Epidermal melanocyte (primary cell): ENCODE results near the gene WDR13.
"Not testable (repeated sequence)": the region's sequence is repeated elsewhere in the genome, so short reads cannot be mapped to it uniquely, and the experiment has no call there.

Source experiments
- DNase-seq: peaks from one replicate; pipeline ENCODE4 v3.0.0; 2011; ENCODE audit warnings: low spot score; ENCODE audit not compliant: insufficient read length

WDR13 gene

GRCh38 chrX:48597353-48598264 is at the start of gene WDR13:
Gene WDR13 (plus strand): TSS chrX:48597492. CDS start chrX:48597997, 505 bp downstream.
- peak; percentile 82 for DNase-seq

- DNase-seq, result no peak
These were observed 48.4 kb upstream of the WDR13 start for GRCh38 chrX:48548871-48549270.

- not testable (repeated sequence) for DNase-seq
These were observed 41.5 kb upstream of the WDR13 start for GRCh38 chrX:48555731-48556325.

DNA sequence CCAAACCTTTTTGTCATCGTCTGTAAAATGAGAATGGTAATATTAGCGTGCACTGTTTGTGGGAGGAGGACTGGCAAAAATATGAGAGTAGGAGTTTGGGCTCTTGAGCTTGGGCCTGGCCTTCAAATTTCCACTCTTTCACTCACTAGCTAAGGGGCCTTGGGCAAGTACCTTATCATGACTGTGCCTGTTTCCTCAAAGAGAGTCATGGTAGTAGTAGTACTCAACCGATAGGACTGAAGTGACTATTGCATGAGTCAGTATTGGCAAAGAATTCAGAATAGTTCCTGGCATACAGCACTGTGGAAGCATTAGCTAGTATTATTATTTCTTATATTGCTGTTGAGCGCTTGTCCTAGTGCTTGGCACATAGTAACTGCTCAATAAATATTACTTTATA is 39.0 kb upstream of the WDR13 start:
- no peak for DNase-seq

DNA sequence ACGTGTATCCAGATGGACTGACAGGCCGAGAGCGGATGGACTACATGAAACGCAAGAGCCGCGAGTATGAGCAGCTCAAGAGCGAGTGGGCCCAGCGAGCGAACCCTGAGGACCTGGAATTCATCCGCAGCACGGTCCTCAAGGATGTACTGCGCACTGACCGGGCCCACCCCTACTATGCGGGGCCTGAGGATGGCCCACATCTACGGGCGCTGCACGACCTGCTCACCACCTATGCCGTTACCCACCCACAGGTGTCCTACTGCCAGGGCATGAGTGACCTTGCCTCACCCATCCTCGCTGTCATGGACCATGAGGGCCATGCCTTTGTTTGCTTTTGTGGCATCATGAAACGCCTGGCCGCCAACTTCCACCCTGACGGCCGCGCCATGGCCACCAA is 37.7 kb upstream of the WDR13 start:
- no peak for DNase-seq

DNA sequence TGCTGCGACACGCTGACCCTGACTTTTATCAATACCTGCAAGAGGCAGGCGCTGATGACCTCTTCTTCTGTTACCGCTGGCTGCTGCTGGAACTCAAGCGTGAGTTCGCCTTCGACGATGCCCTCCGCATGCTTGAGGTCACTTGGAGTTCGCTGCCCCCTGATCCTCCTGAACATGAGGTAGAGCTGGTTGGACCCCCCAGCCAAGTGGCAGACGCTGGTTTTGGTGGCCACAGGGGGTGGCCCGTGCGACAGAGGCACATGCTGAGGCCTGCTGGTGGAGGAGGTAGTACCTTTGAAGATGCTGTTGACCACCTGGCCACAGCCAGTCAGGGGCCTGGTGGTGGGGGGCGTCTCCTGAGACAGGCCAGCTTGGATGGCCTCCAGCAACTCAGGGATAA is 37.2 kb upstream of the WDR13 start:
- no peak for DNase-seq

DNA sequence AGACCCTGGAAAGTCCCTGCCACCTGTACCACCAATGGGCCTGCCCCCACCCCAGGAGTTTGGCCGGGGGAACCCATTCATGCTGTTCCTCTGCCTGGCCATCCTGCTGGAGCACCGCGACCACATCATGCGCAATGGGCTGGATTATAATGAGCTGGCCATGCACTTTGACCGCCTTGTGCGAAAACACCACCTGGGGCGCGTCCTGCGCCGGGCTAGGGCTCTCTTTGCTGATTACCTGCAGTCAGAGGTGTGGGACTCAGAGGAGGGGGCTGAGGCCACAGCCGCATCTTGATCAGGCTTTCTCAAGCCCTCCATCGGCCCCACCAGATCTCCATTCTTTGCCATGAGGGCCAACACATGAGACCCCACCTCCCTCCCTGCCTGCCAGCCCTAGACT is 36.6 kb upstream of the WDR13 start:
- DNase-seq, result no peak

DNA sequence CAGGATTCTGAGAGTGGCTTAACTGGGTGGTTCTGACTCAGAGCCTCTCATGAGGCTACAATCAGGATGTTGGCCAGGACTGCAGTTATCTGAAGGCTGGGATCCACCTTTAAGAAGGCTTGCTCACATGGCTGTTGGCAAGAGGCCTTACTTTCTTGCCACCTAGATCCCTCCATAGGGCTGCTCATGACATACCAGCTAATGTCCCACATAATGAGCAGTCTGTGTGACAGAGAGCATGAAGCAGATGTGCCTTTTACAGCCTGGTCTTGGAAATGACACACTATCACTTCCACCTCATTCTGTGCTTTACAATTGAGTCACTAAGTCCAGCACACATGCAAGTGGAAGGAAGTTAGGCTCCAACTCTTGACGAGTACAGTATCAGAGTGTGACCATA is 27.3 kb upstream of the WDR13 start:
- no peak for DNase-seq

- no peak for DNase-seq
These were observed 23.5 kb upstream of the WDR13 start for GRCh38 chrX:48573690-48574269.

- DNase-seq, result peak; percentile 70
These were observed 22.7 kb upstream of the WDR13 start, which contains the start of gene RBM3 for GRCh38 chrX:48574270-48575266. Gene RBM3 (plus strand): TSS chrX:48574484. CDS start chrX:48575181, 697 bp downstream.

DNA sequence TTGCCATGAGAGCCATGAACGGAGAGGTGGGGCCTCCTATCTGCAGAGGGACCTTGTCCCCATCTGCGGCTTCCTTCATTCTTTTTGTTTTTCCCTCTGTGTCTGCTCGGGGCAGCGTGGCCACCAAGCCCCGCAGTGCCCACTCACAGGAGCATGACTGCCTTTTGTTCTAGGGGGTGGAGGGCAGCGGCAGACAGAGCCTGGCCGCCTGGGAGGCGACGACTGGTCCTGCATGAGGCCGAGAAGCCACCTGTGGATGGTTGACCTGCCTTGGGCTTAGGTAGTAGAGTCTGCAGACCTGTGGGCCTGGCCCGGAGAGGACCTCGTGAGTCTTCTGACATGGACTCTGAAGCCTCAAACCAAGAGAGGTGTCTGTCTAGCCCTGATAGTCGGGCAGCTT is 21.6 kb upstream of the WDR13 start:
- no peak for DNase-seq

- DNase-seq, result no peak
These were observed 21.2 kb upstream of the WDR13 start for GRCh38 chrX:48576108-48576507.

GRCh38 chrX:48578661-48579128 is 18.6 kb upstream of the WDR13 start:
- DNase-seq, result no peak

- DNase-seq, result no peak
These were observed 18.0 kb upstream of the WDR13 start for GRCh38 chrX:48579259-48579658.

DNA sequence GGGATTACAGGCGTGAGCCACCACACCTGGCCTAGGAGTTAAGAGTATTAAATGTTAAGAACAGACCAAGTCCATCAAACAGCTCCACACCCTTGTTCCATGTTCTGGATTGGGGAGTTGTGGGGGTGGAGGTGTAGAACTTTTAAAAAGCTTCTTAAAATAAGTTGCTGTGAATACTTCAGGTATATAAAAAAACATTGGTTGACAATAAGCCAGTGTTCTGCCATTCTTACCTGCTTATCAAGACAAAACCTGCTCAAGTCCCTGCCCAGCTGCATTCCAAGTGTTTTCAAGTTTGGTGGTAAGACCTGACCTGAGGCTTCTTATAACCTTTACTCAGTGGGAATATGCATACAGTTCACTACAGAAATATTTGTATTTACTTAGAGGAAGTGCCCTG is 16.6 kb upstream of the WDR13 start:
- DNase-seq, result no peak

DNA sequence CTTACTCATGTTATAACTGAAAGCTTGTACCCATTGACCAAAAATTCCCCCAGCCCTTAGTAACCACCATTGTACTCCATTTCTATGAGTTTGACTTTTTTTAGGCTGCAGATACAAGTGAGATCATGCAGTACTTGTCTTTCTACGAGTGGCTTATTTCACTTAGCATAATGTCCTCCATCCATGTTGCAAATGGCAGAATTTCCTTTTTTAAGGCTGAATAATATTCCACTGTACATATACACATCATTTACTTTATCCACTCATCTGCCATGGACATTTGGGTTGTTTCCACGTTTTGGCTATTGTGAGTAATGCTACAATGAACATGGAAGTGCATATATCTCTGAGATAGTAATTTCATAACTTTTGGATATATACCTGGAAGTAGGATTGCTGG is 12.6 kb upstream of the WDR13 start:
- DNase-seq, result no peak

DNA sequence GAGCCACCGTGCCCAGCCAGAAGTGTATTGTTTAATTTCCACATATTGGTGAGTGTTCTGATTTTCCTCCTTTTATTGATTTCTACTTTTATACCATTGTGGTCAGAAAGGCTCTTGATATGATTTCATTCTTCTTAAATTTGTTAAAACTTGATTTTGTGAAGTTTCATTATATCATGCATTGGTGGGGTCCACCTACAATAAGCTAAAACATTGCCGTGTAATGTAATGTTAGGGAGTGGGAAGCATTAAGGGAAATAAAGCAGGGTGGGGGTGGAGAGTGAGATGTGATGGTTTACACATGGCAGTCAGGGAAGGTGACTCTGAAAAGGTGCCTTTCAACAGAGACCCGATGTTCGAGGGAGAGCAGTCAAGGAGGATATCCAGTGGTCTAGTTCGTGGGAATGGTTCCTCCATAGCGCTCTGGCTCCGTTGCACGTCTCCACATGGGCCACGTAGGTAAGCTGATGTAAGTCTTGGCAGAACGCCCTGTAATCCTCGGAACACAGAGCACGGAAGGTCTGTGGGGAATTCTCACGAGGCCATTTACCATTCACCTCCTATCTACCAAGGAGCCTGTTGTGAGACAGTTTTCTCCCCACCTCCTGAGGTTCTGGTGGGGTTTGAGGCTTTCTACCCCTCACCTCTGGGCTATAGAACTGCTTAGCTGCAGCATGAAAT is 7.7 kb upstream of the WDR13 start:
- no peak for DNase-seq

GRCh38 chrX:48590203-48591103 is 6.8 kb upstream of the WDR13 start:
- DNase-seq, result no peak

- DNase-seq, result no peak
These were observed 6.0 kb upstream of the WDR13 start for GRCh38 chrX:48591255-48591791.
